Measurements from ENCODE around the gene PDGFD.

GRCh38 chr11:104043678-104044239 is 120.2 kb downstream of the PDGFD start:
- TF ChIP-seq, protein P1, sequence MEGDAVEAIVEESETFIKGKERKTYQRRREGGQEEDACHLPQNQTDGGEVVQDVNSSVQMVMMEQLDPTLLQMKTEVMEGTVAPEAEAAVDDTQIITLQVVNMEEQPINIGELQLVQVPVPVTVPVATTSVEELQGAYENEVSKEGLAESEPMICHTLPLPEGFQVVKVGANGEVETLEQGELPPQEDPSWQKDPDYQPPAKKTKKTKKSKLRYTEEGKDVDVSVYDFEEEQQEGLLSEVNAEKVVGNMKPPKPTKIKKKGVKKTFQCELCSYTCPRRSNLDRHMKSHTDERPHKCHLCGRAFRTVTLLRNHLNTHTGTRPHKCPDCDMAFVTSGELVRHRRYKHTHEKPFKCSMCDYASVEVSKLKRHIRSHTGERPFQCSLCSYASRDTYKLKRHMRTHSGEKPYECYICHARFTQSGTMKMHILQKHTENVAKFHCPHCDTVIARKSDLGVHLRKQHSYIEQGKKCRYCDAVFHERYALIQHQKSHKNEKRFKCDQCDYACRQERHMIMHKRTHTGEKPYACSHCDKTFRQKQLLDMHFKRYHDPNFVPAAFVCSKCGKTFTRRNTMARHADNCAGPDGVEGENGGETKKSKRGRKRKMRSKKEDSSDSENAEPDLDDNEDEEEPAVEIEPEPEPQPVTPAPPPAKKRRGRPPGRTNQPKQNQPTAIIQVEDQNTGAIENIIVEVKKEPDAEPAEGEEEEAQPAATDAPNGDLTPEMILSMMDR (IDR thresholded peaks at IDR 0.05; ENCODE audit: low read depth, low read length), result no peak
- no peak for TF ChIP-seq EZH2phosphoT487 (IDR thresholded peaks at IDR 0.05; ENCODE audit: low read depth)

Data from OCI-LY3 (cell line).